Neuronal stem cell (in vitro differentiated cells): ENCODE measurements around the gene MYO9B.
A peak's percentile ranks its signal among the peaks of the same experiment; 100 is the strongest.

Experiments used
- DNase-seq: peaks from one replicate; pipeline ENCODE4 v3.0.0-alpha.2; 2013; ENCODE audit warnings: low spot score
- H2AFZ ChIP-seq: one replicate; pipeline ENCODE4 v1.6.1; 2013; ENCODE audit warnings: mild to moderate bottlenecking, low read length, inconsistent platforms
- H2AK5ac ChIP-seq: 2 replicates; pipeline ENCODE4 v1.6.1; 2013; ENCODE audit warnings: low read depth, mild to moderate bottlenecking, inconsistent platforms, low read length, moderate library complexity, mixed read lengths
- H2BK120ac ChIP-seq: 2 replicates; pipeline ENCODE4 v1.6.1; 2013; ENCODE audit warnings: low read depth, mild to moderate bottlenecking, inconsistent platforms, low read length, moderate library complexity, mixed read lengths
- H2BK12ac ChIP-seq: one replicate; pipeline ENCODE4 v1.6.1; 2013; ENCODE audit warnings: low read length, inconsistent platforms
- H2BK15ac ChIP-seq: 2 replicates; pipeline ENCODE4 v1.6.1; 2013; ENCODE audit warnings: mild to moderate bottlenecking, low read length, inconsistent platforms, mixed read lengths
- H2BK5ac ChIP-seq: one replicate; pipeline ENCODE4 v1.6.1; 2013; ENCODE audit warnings: inconsistent platforms, mild to moderate bottlenecking, low read length, moderate library complexity
- H3K14ac ChIP-seq: one replicate; pipeline ENCODE4 v1.6.1; 2013; ENCODE audit warnings: low read length, inconsistent platforms
- H3K18ac ChIP-seq: 2 replicates; pipeline ENCODE4 v1.6.1; 2013; ENCODE audit warnings: low read length, inconsistent platforms
- H3K23ac ChIP-seq: 2 replicates; pipeline ENCODE4 v1.6.1; 2013; ENCODE audit warnings: low read depth, mild to moderate bottlenecking, mixed read lengths, low read length, inconsistent platforms; ENCODE audit not compliant: poor library complexity
- H3K27ac ChIP-seq: replicated peaks from 3 replicates; pipeline ENCODE4 v1.5.1; 2013; ENCODE audit warnings: low read length, inconsistent platforms
- H3K27me3 ChIP-seq, 3 experiments: 2 replicates each; pipeline ENCODE4 v1.6.1; 2013; ENCODE audit warnings: low read length in 3 of 3, mild to moderate bottlenecking in 2 of 3, inconsistent platforms in 1 of 3, low read depth in 1 of 3, mixed read lengths in 1 of 3, moderate library complexity in 1 of 3; ENCODE audit not compliant: control insufficient read depth in 3 of 3, insufficient read depth in 3 of 3
- H3K36me3 ChIP-seq, 2 donors: replicated peaks in 1 of 2; 2 replicates each; pipeline ENCODE4 v1.6.1; 2013; ENCODE audit warnings: low read length in 2 of 2; ENCODE audit not compliant: control insufficient read depth in 2 of 2, insufficient read depth in 2 of 2
- H3K4ac ChIP-seq: 2 replicates; pipeline ENCODE4 v1.6.1; 2013; ENCODE audit warnings: inconsistent platforms, mild to moderate bottlenecking, low read length, moderate library complexity
- H3K4me1 ChIP-seq, 2 donors: 1 replicate in 1 of 2; 2 replicates in 1 of 2; pipeline ENCODE4 v1.6.1; 2013; ENCODE audit warnings: low read length in 2 of 2, low read depth in 1 of 2; ENCODE audit not compliant: control insufficient read depth in 2 of 2, insufficient read depth in 1 of 2
- H3K4me2 ChIP-seq: one replicate; pipeline ENCODE4 v1.6.1; 2013; ENCODE audit warnings: mild to moderate bottlenecking, low read length, inconsistent platforms; ENCODE audit not compliant: insufficient read depth, poor library complexity, severe bottlenecking
- H3K4me3 ChIP-seq, 2 donors: 2 replicates each; pipeline ENCODE4 v1.5.1; 2013; ENCODE audit warnings: low read length in 2 of 2, mild to moderate bottlenecking in 2 of 2, inconsistent platforms in 1 of 2, moderate library complexity in 1 of 2
- H3K79me1 ChIP-seq: one replicate; pipeline ENCODE4 v1.6.1; 2013; ENCODE audit warnings: low read depth, mild to moderate bottlenecking, inconsistent platforms, low read length, moderate library complexity
- H3K9ac ChIP-seq: one replicate; pipeline ENCODE4 v1.6.1; 2013; ENCODE audit warnings: mild to moderate bottlenecking, low read depth, low read length, inconsistent platforms; ENCODE audit not compliant: poor library complexity
- H3K9me3 ChIP-seq, 2 donors: replicated peaks in 1 of 2; 2 replicates each; pipeline versions ENCODE3 to v1.6.1; 2013; ENCODE audit warnings: low read length in 2 of 2, mild to moderate bottlenecking in 2 of 2, inconsistent platforms in 1 of 2, low read depth in 1 of 2, mixed read lengths in 1 of 2, moderate library complexity in 1 of 2; ENCODE audit not compliant: control insufficient read depth in 2 of 2, insufficient read depth in 1 of 2
- H4K8ac ChIP-seq: one replicate; pipeline ENCODE4 v1.6.1; 2013; ENCODE audit warnings: low read depth, mild to moderate bottlenecking, inconsistent platforms, low read length, moderate library complexity
- H4K91ac ChIP-seq: one replicate; pipeline ENCODE4 v1.6.1; 2013; ENCODE audit warnings: low read length, low read depth, mild to moderate bottlenecking, inconsistent platforms; ENCODE audit not compliant: poor library complexity
- WGBS, 2 donors: extraction: QIAGEN DNeasy Blood & Tissue Kit; methylation state at CpG; one replicate each; pipeline ENCODE4 v1.1.7; 2013; ENCODE audit warnings: missing lambda C conversion rate in 2 of 2, mixed read lengths in 1 of 2; ENCODE audit not compliant: insufficient read length in 2 of 2, insufficient replicate concordance in 1 of 2; ENCODE audit errors: extremely low coverage in 2 of 2; 5-methylcytosine and 5-hydroxymethylcytosine counted together

The MYO9B gene

GRCh38 chr19:17070421-17070820 lies 5.2 kb upstream of the MYO9B start:
- peaks cover 14% of the 10 kb centered on the region for H3K79me1 ChIP-seq
- no peak overlapping the region for H3K4me3 ChIP-seq
- H3K4me1 ChIP-seq = peaks cover 11 to 14% of the 10 kb centered on the region in 2 donors
- H2BK12ac ChIP-seq = no peak overlapping the region
- H2AK5ac ChIP-seq = no peak overlapping the region
- no peak overlapping the region for H3K18ac ChIP-seq
- H3K4ac ChIP-seq = no peak overlapping the region
- no peaks in the 10 kb centered on the region for H3K27me3 ChIP-seq
- H4K91ac ChIP-seq = peak overlapping the region; percentile 48
- peak overlapping the region; percentile 80 for H3K9ac ChIP-seq
- no peak overlapping the region for H4K8ac ChIP-seq
- peaks cover 0 to 1% of the 10 kb centered on the region in 2 donors for H3K9me3 ChIP-seq
- no peak overlapping the region for H2BK120ac ChIP-seq
- H3K14ac ChIP-seq = no peak overlapping the region
- no peak for DNase-seq
- H3K23ac ChIP-seq = peak overlapping the region; percentile 8
- H2BK15ac ChIP-seq = no peak overlapping the region
- H3K4me2 ChIP-seq = no peak overlapping the region
- H3K27ac ChIP-seq = no peak overlapping the region
- no CpG with 5 or more reads among the region's 12 CpGs for WGBS, 2 donors
- no peak overlapping the region for H2AFZ ChIP-seq
- H2BK5ac ChIP-seq = no peak overlapping the region
- peaks cover 30 to 77% of the 10 kb centered on the region in 2 donors for H3K36me3 ChIP-seq

DNA sequence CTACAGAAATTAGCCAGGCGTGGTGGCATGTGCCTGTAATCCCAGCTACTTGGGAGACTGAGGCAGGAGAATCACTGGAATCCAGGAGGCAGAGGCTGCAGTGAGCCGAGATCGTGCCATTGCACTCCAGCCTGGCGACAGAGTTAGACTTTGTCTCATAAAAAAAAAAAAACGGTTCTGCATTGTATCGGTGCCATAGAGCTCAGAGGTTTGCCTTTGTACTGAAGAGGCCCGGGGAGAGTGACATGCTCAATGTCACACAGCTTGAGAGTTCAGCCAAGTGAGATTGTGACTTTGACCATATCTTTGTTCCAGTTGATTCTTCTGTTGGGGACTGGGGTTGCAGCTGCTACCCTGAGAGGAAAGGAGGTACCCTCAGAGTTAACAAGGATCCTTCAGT lies 4.7 kb upstream of the MYO9B start:
- Histone ChIP-seq H3K4ac (no peak overlapping the region), H4K8ac (no peak overlapping the region), H3K18ac (no peak overlapping the region), H2BK5ac (no peak overlapping the region), H3K9ac (no peak overlapping the region), H3K14ac (no peak overlapping the region), H3K4me1 (peaks cover 11 to 14% of the 10 kb centered on the region in 2 donors), H2BK15ac (no peak overlapping the region), H3K23ac (no peak overlapping the region), H3K36me3 (peaks cover 30 to 73% of the 10 kb centered on the region in 2 donors), H3K4me2 (no peak overlapping the region), H2AFZ (no peak overlapping the region), H3K9me3 (peaks cover 0 to 1% of the 10 kb centered on the region in 2 donors), H3K27me3 (no peaks in the 10 kb centered on the region), H2AK5ac (no peak overlapping the region), H2BK120ac (no peak overlapping the region), H3K79me1 (peaks cover 14% of the 10 kb centered on the region), H3K4me3 (no peak overlapping the region), H3K27ac (no peak overlapping the region), H2BK12ac (no peak overlapping the region), H4K91ac (no peak overlapping the region)
- no peak for DNase-seq
- no CpG with 5 or more reads among the region's 7 CpGs for whole genome bisulfite sequencing, 2 donors

- Histone ChIP-seq H3K4me3 (peak overlapping the region; percentile 79 to 97), H3K4me2 (peak overlapping the region; percentile 58), H2AK5ac (no peak overlapping the region), H3K4me1 (peaks cover 17 to 21% of the 10 kb centered on the region in 2 donors), H3K9ac (peak overlapping the region; percentile 82), H3K9me3 (peaks cover 0 to under 1% of the 10 kb centered on the region in 2 donors), H3K36me3 (peaks cover 18 to 58% of the 10 kb centered on the region in 2 donors), H3K27me3 (peaks cover 0 to 4% (median 0%) of the 10 kb centered on the region in 3 experiments), H3K23ac (no peak overlapping the region), H3K4ac (no peak overlapping the region), H2BK12ac (no peak overlapping the region), H3K18ac (no peak overlapping the region), H3K27ac (no peak overlapping the region), H2BK15ac (no peak overlapping the region), H2BK5ac (no peak overlapping the region), H4K91ac (no peak overlapping the region), H2AFZ (no peak overlapping the region), H3K79me1 (peaks cover 17% of the 10 kb centered on the region), H2BK120ac (no peak overlapping the region), H4K8ac (no peak overlapping the region), H3K14ac (no peak overlapping the region)
- no peak for DNase-seq
- WGBS, 2 donors = no CpG with 5 or more reads among the region's 18 CpGs
Observed at GRCh38 chr19:17073869-17074633, 1.5 kb upstream of the MYO9B start.

DNA sequence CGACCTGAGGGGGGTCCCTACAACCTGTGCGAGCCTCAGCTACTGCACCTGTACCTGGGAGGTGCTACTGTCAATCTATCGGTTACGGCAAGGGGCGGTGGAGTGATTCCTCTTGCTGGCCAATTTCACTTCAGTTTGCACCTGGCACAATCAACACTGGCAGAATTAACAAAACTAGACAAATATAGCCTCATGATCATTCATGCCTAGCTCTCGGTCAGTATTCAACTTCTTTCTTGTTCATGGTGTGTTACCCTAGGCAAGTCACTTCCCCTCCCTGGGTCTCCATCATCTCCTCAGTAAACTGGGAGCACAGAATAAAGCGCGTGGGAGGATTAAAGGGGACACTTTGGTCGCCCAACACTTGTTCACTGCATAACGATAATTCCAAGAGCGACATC lies 943 bp upstream of the MYO9B start:
- WGBS, 2 donors = no CpG with 5 or more reads among the region's 11 CpGs

More for the DNA sequence above, 943 bp upstream of the MYO9B start:
- Histone ChIP-seq H4K91ac (no peak overlapping the region), H3K4me2 (peak overlapping the region; percentile 58), H3K18ac (peak overlapping the region; percentile 99), H3K4me1 (peaks cover 22 to 27% of the 10 kb centered on the region in 2 donors), H3K9me3 (no peaks in the 10 kb centered on the region), H2BK12ac (no peak overlapping the region), H2AK5ac (no peak overlapping the region), H2AFZ (peak overlapping the region; percentile 98), H2BK5ac (no peak overlapping the region), H3K23ac (peak overlapping the region; percentile 13), H3K27ac (no peak overlapping the region), H2BK120ac (no peak overlapping the region), H3K4me3 (peak overlapping the region; percentile 79 to 97), H3K14ac (no peak overlapping the region), H3K79me1 (peaks cover 14% of the 10 kb centered on the region), H2BK15ac (no peak overlapping the region), H3K9ac (peak overlapping the region; percentile 91), H3K4ac (no peak overlapping the region), H3K36me3 (peaks cover 16 to 52% of the 10 kb centered on the region in 2 donors), H4K8ac (no peak overlapping the region), H3K27me3 (peaks cover 0 to 4% (median 0%) of the 10 kb centered on the region in 3 experiments)
- no peak for DNase-seq
